NCI-H1694 (cell line): ENCODE results near the gene CHCHD5.

Experiments
- DNase-seq: peaks from one replicate; lab custom pipeline; 2025; lab: John Stamatoyannopoulos, UW

Gene CHCHD5

GRCh38 chr2:112625474-112626114 is 41.2 kb downstream of the CHCHD5 start:
- no peak for DNase-seq

- peak; percentile 97 for DNase-seq
These were observed 42.2 kb downstream of the CHCHD5 start for GRCh38 chr2:112626604-112627059.

- DNase-seq = no peak
These were observed 42.9 kb downstream of the CHCHD5 start for GRCh38 chr2:112627060-112628040.

- DNase-seq = no peak
These were observed 44.8 kb downstream of the CHCHD5 start for GRCh38 chr2:112629224-112629623.

- DNase-seq = no peak
These were observed 45.4 kb downstream of the CHCHD5 start for GRCh38 chr2:112629823-112630222.

- DNase-seq = no peak
These were observed 45.9 kb downstream of the CHCHD5 start for GRCh38 chr2:112630268-112630667.

GRCh38 chr2:112633708-112634107 is 49.3 kb downstream of the CHCHD5 start:
- DNase-seq = no peak

- no peak for DNase-seq
These were observed 49.9 kb downstream of the CHCHD5 start for GRCh38 chr2:112634153-112634873.

GRCh38 chr2:112634874-112635157 is 50.4 kb downstream of the CHCHD5 start:
- DNase-seq = no peak

- no peak for DNase-seq
These were observed 52.3 kb downstream of the CHCHD5 start for GRCh38 chr2:112636605-112637288.

- DNase-seq = no peak
These were observed 52.9 kb downstream of the CHCHD5 start for GRCh38 chr2:112637289-112637660.
